HepG2 (cell line): ENCODE data around the gene KIF17. TPM values are rescaled to one million over a fixed set of nuclear protein-coding genes. Genes with fewer than 3 reads are reported as not detected.

Source experiments
- ATAC-seq: fragments of 200-7000 bp; cut with Tn5 transposase; 3 replicates; pipeline ENCODE4 v1.9.1; 2020; ENCODE audit warnings: mild to moderate bottlenecking, moderate library complexity
- BruUV-seq: library from RNA; stranded (reverse); fragments of 400-500 nt; replicated peaks from 2 replicates; lab custom pipeline; 2021; lab: Mats Ljungman, UMichigan
- CTCF ChIA-PET: fragments of 300-600 bp; formaldehyde crosslinking; extraction: SDS; loops from one replicate; lab custom pipeline; 2021; ENCODE audit warnings: low total read pairs, inconsistent platforms, low intra/inter-chr PET ratio; lab: Yijun Ruan, JAX
- POLR2A ChIA-PET: fragments of 350-600 bp; sonication (Branson Sonifier 250); formaldehyde crosslinking; loops from one replicate; lab custom pipeline; 2020; ENCODE audit warnings: antibody characterized with exemption, inconsistent platforms; lab: Yijun Ruan, JAX
- DNase-seq: peaks from one replicate; pipeline ENCODE4 v3.0.0-alpha.2; 2015; ENCODE audit warnings: low spot score
- FAIRE-seq: peaks from 3 replicates; lab custom pipeline; 2011; peaks lifted over from hg19 to GRCh38; lab: Jason Lieb, UNC
- H2AFZ ChIP-seq: one replicate; pipeline ENCODE4 v1.6.1; 2011; ENCODE audit warnings: low read length, inconsistent platforms
- H3K27ac ChIP-seq: fragments of 300-600 bp; 3 replicates; pipeline ENCODE4 v1.8.0; 2011; ENCODE audit warnings: mixed run types, mild to moderate bottlenecking, mixed read lengths, low read length, inconsistent platforms; ENCODE audit not compliant: insufficient read depth; ENCODE audit errors: extremely low read length
- H3K27me3 ChIP-seq, 2 experiments: fragments of 200-600 bp in 1 of 2; 2 replicates in 1 of 2; 3 replicates in 1 of 2; pipeline versions ENCODE4 v1.6.0 to v1.8.0; 2011; ENCODE audit warnings: low read length in 2 of 2, mild to moderate bottlenecking in 2 of 2, moderate library complexity in 2 of 2, inconsistent platforms in 1 of 2; ENCODE audit not compliant: insufficient read depth in 2 of 2, control insufficient read depth in 1 of 2
- H3K36me3 ChIP-seq, 2 experiments: fragments of 200-600 bp in 1 of 2; replicated peaks in 1 of 2; 2 replicates in 1 of 2; 3 replicates in 1 of 2; pipeline versions ENCODE4 v1.5.1 to v1.8.0; 2011; ENCODE audit warnings: low read length in 2 of 2, inconsistent platforms in 1 of 2; ENCODE audit not compliant: insufficient read depth in 2 of 2, control insufficient read depth in 1 of 2
- H3K4me1 ChIP-seq: 2 replicates; pipeline ENCODE4 v1.5.1; 2012; ENCODE audit warnings: low read length, inconsistent platforms; ENCODE audit not compliant: insufficient read depth
- H3K4me2 ChIP-seq: 2 replicates; pipeline ENCODE4 v1.6.0; 2011; ENCODE audit warnings: low read depth, low read length, inconsistent platforms
- H3K4me3 ChIP-seq, 3 experiments: fragments of 200-600 bp in 1 of 3; sonication (generic), shearing (Covaris generic) in 1 of 3; replicated peaks in 1 of 3; 2 replicates each; pipeline ENCODE4 v1.5.1; 2011 to 2016; ENCODE audit warnings: low read length in 3 of 3, inconsistent platforms in 2 of 3, low read depth in 2 of 3, mild to moderate bottlenecking in 2 of 3, control low read depth in 1 of 3, mixed read lengths in 1 of 3; ENCODE audit not compliant: insufficient read depth in 1 of 3
- H3K79me2 ChIP-seq: one replicate; pipeline ENCODE4 v1.6.1; 2011; ENCODE audit warnings: low read length, inconsistent platforms; ENCODE audit not compliant: insufficient read depth
- H3K9ac ChIP-seq: 2 replicates; pipeline ENCODE4 v1.6.0; 2011; ENCODE audit warnings: mild to moderate bottlenecking, low read depth, low read length, inconsistent platforms; ENCODE audit not compliant: insufficient read depth
- H3K9me3 ChIP-seq: 2 replicates; pipeline ENCODE4 v1.5.1; 2012; ENCODE audit warnings: mild to moderate bottlenecking, low read length
- H4K20me1 ChIP-seq: 2 replicates; pipeline ENCODE4 v1.6.0; 2011; ENCODE audit warnings: inconsistent platforms, mild to moderate bottlenecking, low read length, moderate library complexity; ENCODE audit not compliant: insufficient read depth
- ETV5 ChIP-seq: IDR thresholded peaks from 2 replicates; pipeline ENCODE4 v1.6.1; 2018; ENCODE audit warnings: missing biosample characterization, missing genetic modification reagents, inconsistent platforms, borderline replicate concordance
- HNRNPUL1 ChIP-seq: fragments of 200-400 bp; formaldehyde crosslinking; IDR thresholded peaks from 2 replicates; pipeline ENCODE4 v1.6.1; 2017; ENCODE audit warnings: low read depth, mild to moderate bottlenecking, low read length, moderate library complexity
- IRX3 ChIP-seq: sonication (generic); formaldehyde crosslinking; IDR thresholded peaks from 2 replicates; pipeline ENCODE4 v1.8.1; 2023; ENCODE audit warnings: mild to moderate bottlenecking, low read depth, missing genetic modification reagents, borderline replicate concordance
- TFDP2 ChIP-seq: sonication (generic); formaldehyde crosslinking; IDR thresholded peaks from 2 replicates; pipeline ENCODE4 v1.4.0; 2020; ENCODE audit warnings: missing genetic modification reagents
- TIGD3 ChIP-seq: sonication (generic); formaldehyde crosslinking; IDR thresholded peaks from 2 replicates; pipeline ENCODE4 v1.5.1; 2020; ENCODE audit warnings: mild to moderate bottlenecking, missing genetic modification reagents, borderline replicate concordance
- ZNF557 ChIP-seq: sonication (generic); formaldehyde crosslinking; IDR thresholded peaks from 2 replicates; pipeline ENCODE4 v1.4.0; 2020; ENCODE audit warnings: missing genetic modification reagents
- ZNF629 ChIP-seq: sonication (generic); formaldehyde crosslinking; conservative IDR thresholded peaks from 2 replicates; pipeline ENCODE4 v1.5.0; 2020; ENCODE audit warnings: missing genetic modification reagents
- ZNF704 ChIP-seq: sonication (generic); formaldehyde crosslinking; IDR thresholded peaks from 2 replicates; pipeline ENCODE4 v1.8.1; 2023; ENCODE audit warnings: mild to moderate bottlenecking, inconsistent platforms, moderate library complexity, missing genetic modification reagents, borderline replicate concordance
- WGBS: methylation state at CpG from one replicate; pipeline ENCODE4 v1.1.6; 2017; ENCODE audit warnings: low lambda C conversion rate; 5-methylcytosine and 5-hydroxymethylcytosine counted together
- in situ Hi-C: cut with HindIII; loops from 2 replicates; pipeline ENCODE4 v1.10.0; 2017; ENCODE audit warnings: low pct_unique_long_range_greater_than_20kb; ENCODE audit not compliant: extremely low pct_ligation_motif_present
- intact Hi-C: fragments of 100-400 bp; cut with micrococcal nuclease; formaldehyde crosslinking; loops from one replicate; pipeline ENCODE4 v1.10.0; 2022; ENCODE audit not compliant: unreplicated experiment
- polyA plus RNA-seq, 8 experiments: library from polyadenylated mRNA; depleted of rRNA in 3 of 8; stranded (reverse) in 7 of 8; unstranded in 1 of 8; fragments of >200 nt; fragmentation: Illumina TruSeq in 4 of 8; extraction: Trizol in 4 of 8; gene quantifications; 2 replicates each; pipeline versions ENCODE4 v1.2.1 to v1.2.3, GENCODE V29; 2011 to 2016; ENCODE audit warnings: low read depth in 4 of 8, missing spikeins in 1 of 8, mixed read lengths in 1 of 8; ENCODE audit not compliant: insufficient read depth in 1 of 8
- total RNA-seq, 5 experiments: library from RNA; depleted of rRNA; stranded (reverse); fragments of >200 nt; fragmentation: Illumina TruSeq; extraction: Trizol; gene quantifications; 2 replicates each; pipeline ENCODE4 v1.2.3, GENCODE V29; 2016; ENCODE audit warnings: low read depth in 1 of 5

Gene KIF17
- total and polyA plus RNA-seq, 2 of the 13 experiments (the other 11 are each of a cell fraction or from before 2014, with no cell fraction given), result 0.24 to 0.44 TPM

- in situ Hi-C loops, result no loop called here
- TF ChIP-seq ZNF629 (CRISPR knock-in tag) (0 out of 2 replicates have a peak, but pooled peaks have one; percentile 25), ZNF704 (CRISPR knock-in tag) (no peak), HNRNPUL1 (no peak), ETV5 (CRISPR knock-in tag) (no peak), ZNF557 (CRISPR knock-in tag) (no peak), TFDP2 (CRISPR knock-in tag) (no peak), TIGD3 (CRISPR knock-in tag) (no peak), IRX3 (no peak)
- H2AFZ ChIP-seq, result no peak overlapping the region
- no peak overlapping the region for H3K9ac ChIP-seq
- ATAC-seq, result no peak
- BruUV-seq, result no TSS peak
- 34% methylated on average over 16 of the region's 18 CpGs for WGBS
- no peak for DNase-seq
- peaks cover 25% of the 10 kb centered on the region for H3K4me1 ChIP-seq
- H3K27ac ChIP-seq, result no peak overlapping the region
- no peak overlapping the region for H3K4me3 ChIP-seq
- no peaks in the 10 kb centered on the region for H3K79me2 ChIP-seq
- intact Hi-C loops, result no loop called here
- 0 out of 5 replicates have a peak, but pooled peaks cover 0 to 3% of the 10 kb centered on the region in 2 experiments for H3K27me3 ChIP-seq
- H3K9me3 ChIP-seq, result no peaks in the 10 kb centered on the region
- H4K20me1 ChIP-seq, result no peaks in the 10 kb centered on the region
- H3K36me3 ChIP-seq, result no peaks in the 10 kb centered on the region
- ChIA-PET POLR2A (no interaction called here), CTCF (no interaction called here)
- no peak for FAIRE-seq
- no peak overlapping the region for H3K4me2 ChIP-seq
Observed at GRCh38 chr1:20710469-20711284, 7.1 kb downstream of the KIF17 start.
